Metanephros (tissue), 2 donors: ENCODE results near the gene TRAPPC1. TPM values are rescaled to one million over a fixed set of nuclear protein-coding genes. Genes with fewer than 3 reads are reported as not detected.

ENCODE experiments used
- small RNA-seq: library from RNA; depleted of rRNA; stranded (forward); fragments of <200 nt; gene quantifications from one replicate; pipeline ENCODE3, GENCODE V24; 2014; ENCODE audit warnings: low replicate concordance
- total RNA-seq: library from RNA; depleted of rRNA; stranded (reverse); fragments of >200 nt; gene quantifications from one replicate; pipeline ENCODE4 v1.2.3, GENCODE V29; 2014

The TRAPPC1 gene
- 30.5 TPM for total RNA-seq

GRCh38 chr17:7931709-7932482 is at the start of gene TRAPPC1, which contains the start of gene CNTROB:
TRAPPC1 (minus strand) TSS chr17:7931946; CDS start chr17:7931829, 117 bp downstream.
CNTROB (plus strand) TSS chr17:7932206; CDS start chr17:7933080, 874 bp downstream.

GRCh38 chr17:7929158-7930023 is 2.4 kb downstream of the TRAPPC1 start, which contains the start of gene KCNAB3:
KCNAB3 (minus strand) TSS chr17:7929856; CDS start chr17:7929435, 421 bp downstream.

GRCh38 chr17:7915611-7916384 is 15.9 kb downstream of the TRAPPC1 start, which contains the start of gene RNF227:
RNF227 (minus strand) TSS chr17:7916289; CDS start chr17:7916195, 94 bp downstream.

GRCh38 chr17:7888184-7888920 is 43.4 kb downstream of the TRAPPC1 start, which contains the start of gene CHD3:
CHD3 (plus strand) TSS chr17:7888789; CDS start chr17:7889001, 212 bp downstream.

Small RNAs within 50 kb of the gene (small RNA-seq; reads per million reads assigned to genes)
- gene SCARNA21, result 79.8 reads per million, percentile 97 among the genes with 10 or more reads in this experiment

Other genes with a start within 250 kb of the TRAPPC1 start
- 47.4 TPM for gene TP53, start 244.5 kb downstream of the TRAPPC1 start, total RNA-seq
- gene WRAP53, start 243.5 kb downstream of the TRAPPC1 start, total RNA-seq, result 8.2 TPM
- 8.7 TPM for gene EFNB3, start 226.7 kb downstream of the TRAPPC1 start, total RNA-seq
- gene DNAH2, start 214.2 kb downstream of the TRAPPC1 start, total RNA-seq, result 0.47 TPM
- gene KDM6B, start 97.7 kb downstream of the TRAPPC1 start, total RNA-seq, result 22.2 TPM
- gene TMEM88, start 76.9 kb downstream of the TRAPPC1 start, total RNA-seq, result 21.1 TPM
- gene NAA38, start 74.4 kb downstream of the TRAPPC1 start, total RNA-seq, result 139 TPM
- 17.4 TPM for gene CYB5D1, start 73.9 kb downstream of the TRAPPC1 start, total RNA-seq
- gene CHD3, start 43.2 kb downstream of the TRAPPC1 start, total RNA-seq, result 136 TPM
- 7.0 TPM for gene RNF227, start 15.7 kb downstream of the TRAPPC1 start, total RNA-seq
- gene KCNAB3, start 2.1 kb downstream of the TRAPPC1 start, total RNA-seq, result 4.1 TPM
- gene CNTROB, start 260 bp upstream of the TRAPPC1 start, total RNA-seq, result 36.7 TPM
- 0.23 TPM for gene GUCY2D, start 70.7 kb upstream of the TRAPPC1 start, total RNA-seq
- gene ALOX15B, start 107.1 kb upstream of the TRAPPC1 start, total RNA-seq, result 0.99 TPM
- gene ALOX12B, start 155.8 kb upstream of the TRAPPC1 start, total RNA-seq, result 0.41 TPM
- not detected for gene ALOXE3, start 186.6 kb upstream of the TRAPPC1 start, total RNA-seq
- not detected for gene HES7, start 192.2 kb upstream of the TRAPPC1 start, total RNA-seq
- 99.8 TPM for gene PER1, start 220.5 kb upstream of the TRAPPC1 start, total RNA-seq
- gene VAMP2, start 231.0 kb upstream of the TRAPPC1 start, total RNA-seq, result 45.4 TPM
- 31.2 TPM for gene TMEM107, start 244.4 kb upstream of the TRAPPC1 start, total RNA-seq